Activated T-cell treated with anti-CD3 and anti-CD28 coated beads for 24 hours (primary cell): Measurements from ENCODE around the gene NEUROG3.

Experiments used
- DNase-seq: peaks from one replicate; pipeline ENCODE4 v3.0.0-alpha.2; 2020; ENCODE audit warnings: low read depth

The NEUROG3 gene

GRCh38 chr10:69573056-69573806, at the start of gene NEUROG3:
NEUROG3 (minus strand) TSS chr10:69573422; CDS start chr10:69573043, 379 bp downstream.
- no peak for DNase-seq

DNA sequence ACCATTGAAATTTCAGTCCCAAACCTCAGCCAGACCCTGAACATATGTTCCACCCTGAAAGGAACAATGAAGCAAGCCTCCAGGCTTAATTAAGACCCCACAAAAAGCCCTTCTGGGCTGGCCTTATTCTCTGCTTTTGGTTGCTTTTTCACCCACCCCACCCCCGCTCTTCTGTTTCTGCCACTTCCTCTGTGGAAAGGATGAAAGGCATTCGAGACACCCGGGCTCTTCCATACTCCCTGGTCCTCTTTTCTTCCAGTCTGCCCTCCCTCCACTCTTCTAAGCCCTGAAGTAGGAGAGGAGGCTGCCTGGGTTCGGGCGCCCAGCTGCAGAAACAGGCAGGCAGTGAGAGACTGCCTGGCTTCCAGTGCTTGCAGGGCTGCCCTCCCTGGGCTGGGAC, 47.4 kb upstream of the NEUROG3 start:
- no peak for DNase-seq

DNA sequence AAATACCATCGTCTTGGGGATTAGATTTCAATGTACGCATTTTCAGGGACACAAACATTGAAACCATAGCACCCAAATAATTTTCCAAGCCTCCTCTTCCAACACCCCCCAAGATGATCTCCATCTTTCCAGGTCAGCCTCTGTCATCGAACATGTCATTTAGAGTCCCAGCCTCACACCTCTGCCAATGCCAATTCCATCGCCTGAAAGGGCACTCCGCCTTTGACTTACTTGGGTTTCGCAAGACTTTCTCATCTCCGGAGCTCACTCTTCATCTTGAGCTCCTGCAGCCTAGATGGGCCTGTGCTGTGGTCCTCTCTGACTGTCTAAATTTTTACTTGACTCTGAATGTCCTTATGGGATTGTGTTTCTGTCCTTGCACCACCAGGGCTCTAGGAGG, 46.4 kb upstream of the NEUROG3 start:
- no peak for DNase-seq

DNA sequence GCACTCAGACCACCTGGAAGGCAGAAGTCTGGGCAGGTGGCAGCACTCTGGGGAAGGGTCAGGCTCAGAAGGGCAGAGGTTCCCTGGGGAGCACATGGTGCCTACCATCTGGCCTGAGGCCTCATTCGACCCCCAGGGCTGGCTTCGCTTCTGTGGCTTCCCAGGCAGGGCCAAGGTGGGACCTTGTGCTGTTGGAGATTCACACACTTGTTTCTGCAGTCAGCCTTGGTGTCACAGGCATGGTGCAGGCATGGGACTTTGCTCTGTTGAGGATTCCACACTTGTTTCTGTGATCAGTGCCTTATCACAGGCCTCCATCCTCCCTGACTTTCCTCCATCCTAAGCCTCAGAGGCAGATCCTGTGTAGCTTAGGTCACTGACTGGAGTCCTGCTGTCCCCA, 45.5 kb upstream of the NEUROG3 start:
- no peak for DNase-seq

- DNase-seq, result no peak
Measured at GRCh38 chr10:69616358-69616757, 43.1 kb upstream of the NEUROG3 start.

GRCh38 chr10:69614130-69614529, 40.9 kb upstream of the NEUROG3 start:
- no peak for DNase-seq

DNA sequence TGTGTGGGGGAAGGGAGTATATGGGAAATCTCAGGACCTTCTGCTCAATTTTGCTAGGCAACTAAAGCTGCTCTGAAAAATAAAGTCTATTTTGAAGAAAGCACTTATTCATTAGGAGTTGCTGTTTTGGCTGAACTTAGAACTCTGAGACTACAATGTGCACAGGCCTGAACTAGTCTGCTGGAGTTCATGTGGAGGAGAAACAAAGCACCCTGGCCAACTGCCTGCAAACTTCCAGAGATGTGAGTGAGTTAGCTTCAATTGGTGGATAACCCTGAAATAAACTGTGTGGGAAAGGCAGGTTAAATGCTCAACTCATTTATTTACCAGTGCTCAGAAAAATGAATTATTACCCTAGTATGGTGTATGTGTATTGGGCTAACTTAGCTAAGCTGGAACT, 39.5 kb upstream of the NEUROG3 start:
- DNase-seq, result no peak

- no peak for DNase-seq
Measured at GRCh38 chr10:69609077-69609476, 35.9 kb upstream of the NEUROG3 start.

GRCh38 chr10:69600761-69601330, 27.6 kb upstream of the NEUROG3 start:
- DNase-seq, result no peak

- DNase-seq, result no peak
Measured at GRCh38 chr10:69588358-69588757, 15.1 kb upstream of the NEUROG3 start.

DNA sequence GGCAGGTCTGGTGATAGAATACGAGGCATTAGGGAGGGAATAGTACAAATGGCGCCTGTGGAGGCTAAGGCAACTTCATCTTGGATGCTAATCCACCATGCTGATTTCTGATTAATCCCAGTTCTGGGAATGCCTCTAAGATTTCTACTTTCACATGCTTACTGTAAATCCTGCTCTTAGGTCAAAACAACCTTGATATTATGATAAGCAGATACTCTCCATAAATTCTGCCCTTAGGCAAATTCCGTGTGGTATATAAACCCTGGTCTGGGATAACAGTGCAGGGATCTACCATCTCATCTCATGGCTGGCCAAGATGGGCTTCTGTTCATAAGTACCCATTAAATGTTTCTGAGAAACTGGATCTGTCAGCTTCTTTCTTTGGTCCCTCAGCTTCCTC, 11.4 kb upstream of the NEUROG3 start:
- no peak for DNase-seq

DNA sequence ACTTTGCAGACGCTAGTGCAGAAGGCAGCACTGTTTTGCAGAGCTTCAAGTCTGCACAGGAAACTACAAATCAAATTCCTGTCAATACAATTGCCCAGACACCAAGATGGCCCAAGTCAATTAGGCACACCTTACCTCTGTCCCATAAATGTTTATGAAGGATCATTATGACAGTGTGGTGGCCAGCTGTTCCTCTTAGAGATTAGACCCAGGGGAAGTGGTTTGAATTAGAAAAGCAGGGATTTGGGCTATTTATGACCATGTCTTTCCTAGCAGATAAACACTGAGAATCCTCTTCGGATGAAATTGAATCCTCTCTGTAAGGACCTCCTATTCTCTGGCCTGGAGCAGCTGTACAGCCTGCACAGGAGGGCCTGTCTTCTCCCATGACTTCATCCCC, 9.9 kb upstream of the NEUROG3 start:
- DNase-seq, result no peak

- DNase-seq, result no peak
Measured at GRCh38 chr10:69580435-69580834, 7.2 kb upstream of the NEUROG3 start.

GRCh38 chr10:69579464-69580060, 6.3 kb upstream of the NEUROG3 start:
- no peak for DNase-seq

- DNase-seq, result no peak
Measured at GRCh38 chr10:69578508-69578991, 5.3 kb upstream of the NEUROG3 start.

DNA sequence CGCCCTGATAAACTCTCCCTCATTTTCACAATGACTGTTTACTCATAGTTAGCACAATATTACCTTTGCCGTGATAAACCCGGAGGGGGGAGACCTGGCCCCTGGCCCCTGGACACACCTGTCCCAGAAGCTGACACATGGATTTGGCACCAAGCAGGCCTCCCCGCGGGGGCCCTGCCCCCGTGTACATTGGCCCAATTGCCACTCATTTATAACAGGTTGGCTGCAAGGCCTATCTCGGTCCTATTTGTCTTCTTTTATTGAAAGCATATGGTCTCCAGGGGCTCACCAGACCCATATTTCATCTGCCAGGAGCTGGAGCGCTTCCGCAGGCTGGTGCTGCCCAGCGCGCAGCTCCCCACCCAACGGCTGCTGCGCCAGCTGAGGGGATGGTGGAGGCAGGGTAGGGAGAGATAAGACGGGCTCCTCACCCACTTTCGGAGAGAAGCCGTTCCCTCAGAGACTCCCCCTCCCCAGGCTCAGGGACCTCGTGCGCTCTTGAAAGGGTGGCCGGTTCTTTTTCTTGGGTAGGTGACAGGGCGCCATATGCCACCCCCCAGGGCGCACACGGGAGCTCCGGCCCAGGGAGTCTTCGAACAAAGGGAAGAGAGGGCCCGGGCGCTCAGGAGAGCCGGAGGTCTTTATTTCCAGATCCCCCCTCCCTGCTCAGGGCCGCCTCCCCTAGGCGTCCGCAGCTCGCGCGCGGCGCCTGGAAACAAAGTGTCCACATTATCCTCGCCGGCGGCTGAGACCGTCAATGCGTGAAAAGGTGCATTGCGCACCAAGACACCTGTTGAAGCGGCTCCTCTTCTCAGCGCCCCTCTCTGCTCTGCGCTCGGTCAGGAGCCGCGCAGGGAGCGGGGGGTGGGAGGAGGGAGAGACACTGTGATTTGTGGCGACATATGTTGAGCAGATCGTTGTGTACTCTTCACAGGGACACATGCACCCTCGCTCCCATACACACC, 4.3 kb upstream of the NEUROG3 start:
- DNase-seq, result no peak

GRCh38 chr10:69576334-69577011, 3.3 kb upstream of the NEUROG3 start:
- no peak for DNase-seq

- DNase-seq, result no peak
Measured at GRCh38 chr10:69575164-69575722, 2.0 kb upstream of the NEUROG3 start.

DNA sequence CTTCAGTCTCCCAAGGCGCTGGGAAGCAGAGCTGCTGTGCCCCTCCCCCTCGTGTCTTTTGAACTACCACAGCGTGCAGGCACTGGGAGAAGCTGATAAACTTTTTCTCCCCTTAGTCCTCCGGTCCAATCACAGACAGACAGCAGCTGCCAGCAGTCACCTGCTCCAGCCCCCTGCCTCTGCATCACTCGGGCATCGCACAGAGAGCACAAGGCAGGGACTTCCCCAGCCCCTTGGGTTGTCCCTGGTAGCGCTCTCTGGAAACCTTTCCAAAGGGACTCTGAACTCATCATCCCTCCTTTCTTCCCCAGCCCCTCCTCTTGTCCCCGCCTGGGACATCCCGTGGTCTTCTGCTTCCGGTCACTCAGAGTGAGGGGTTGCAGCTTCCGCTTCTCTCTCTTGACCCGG, 1.4 kb upstream of the NEUROG3 start:
- no peak for DNase-seq

- DNase-seq, result no peak
Measured at GRCh38 chr10:69572159-69573055, 815 bp downstream of the NEUROG3 start.
